ENCODE measurements around the gene RRAGC. TPM values are rescaled to one million over a fixed set of nuclear protein-coding genes. Genes with fewer than 3 reads are reported as not detected.
A peak's percentile ranks its signal among the peaks of the same experiment; 100 is the strongest.

Gene RRAGC
- total RNA-seq, 2 donors from 2014 or later, result 17.2 to 20.2 TPM

DNA sequence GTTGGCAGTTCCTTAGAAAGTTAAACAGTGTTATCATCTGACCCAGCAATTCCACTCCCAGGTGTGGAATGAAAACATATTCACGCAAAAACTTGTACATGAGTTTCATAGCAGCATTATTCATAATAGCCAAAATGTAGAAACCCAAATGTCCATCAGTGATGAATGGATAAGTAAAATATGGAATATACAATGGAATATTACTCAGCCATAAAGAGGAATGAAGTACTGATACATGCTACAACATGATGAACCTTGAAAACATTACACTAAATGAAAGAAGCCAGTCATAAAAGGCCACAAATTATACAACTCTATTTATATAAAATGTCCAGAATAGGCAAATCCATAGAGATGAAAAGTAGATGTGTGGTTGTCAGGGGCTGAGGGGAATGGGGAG, 53.5 kb downstream of the RRAGC start:
- H3K9me3 ChIP-seq, result no peaks in the 10 kb centered on the region
- H3K4me3 ChIP-seq, result no peak overlapping the region
- no peak for ATAC-seq (ENCODE audit: insufficient number of reproducible peaks, low FRiP score, low read depth)
- peaks cover 0 to 9% of the 10 kb centered on the region in 2 donors for H3K4me1 ChIP-seq (ENCODE audit: control insufficient read depth in 1 of 2, low read depth in 2 of 2)
- no peak overlapping the region for H3K27ac ChIP-seq
- H3K36me3 ChIP-seq, result no peaks in the 10 kb centered on the region
- TF ChIP-seq, protein P1, sequence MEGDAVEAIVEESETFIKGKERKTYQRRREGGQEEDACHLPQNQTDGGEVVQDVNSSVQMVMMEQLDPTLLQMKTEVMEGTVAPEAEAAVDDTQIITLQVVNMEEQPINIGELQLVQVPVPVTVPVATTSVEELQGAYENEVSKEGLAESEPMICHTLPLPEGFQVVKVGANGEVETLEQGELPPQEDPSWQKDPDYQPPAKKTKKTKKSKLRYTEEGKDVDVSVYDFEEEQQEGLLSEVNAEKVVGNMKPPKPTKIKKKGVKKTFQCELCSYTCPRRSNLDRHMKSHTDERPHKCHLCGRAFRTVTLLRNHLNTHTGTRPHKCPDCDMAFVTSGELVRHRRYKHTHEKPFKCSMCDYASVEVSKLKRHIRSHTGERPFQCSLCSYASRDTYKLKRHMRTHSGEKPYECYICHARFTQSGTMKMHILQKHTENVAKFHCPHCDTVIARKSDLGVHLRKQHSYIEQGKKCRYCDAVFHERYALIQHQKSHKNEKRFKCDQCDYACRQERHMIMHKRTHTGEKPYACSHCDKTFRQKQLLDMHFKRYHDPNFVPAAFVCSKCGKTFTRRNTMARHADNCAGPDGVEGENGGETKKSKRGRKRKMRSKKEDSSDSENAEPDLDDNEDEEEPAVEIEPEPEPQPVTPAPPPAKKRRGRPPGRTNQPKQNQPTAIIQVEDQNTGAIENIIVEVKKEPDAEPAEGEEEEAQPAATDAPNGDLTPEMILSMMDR (IDR thresholded peaks at IDR 0.05), result no peak
- DNase-seq (ENCODE audit: low spot score), result no peak
- peaks cover 5% of the 10 kb centered on the region for H3K27me3 ChIP-seq (replicated peaks; ENCODE audit: insufficient read depth)

DNA sequence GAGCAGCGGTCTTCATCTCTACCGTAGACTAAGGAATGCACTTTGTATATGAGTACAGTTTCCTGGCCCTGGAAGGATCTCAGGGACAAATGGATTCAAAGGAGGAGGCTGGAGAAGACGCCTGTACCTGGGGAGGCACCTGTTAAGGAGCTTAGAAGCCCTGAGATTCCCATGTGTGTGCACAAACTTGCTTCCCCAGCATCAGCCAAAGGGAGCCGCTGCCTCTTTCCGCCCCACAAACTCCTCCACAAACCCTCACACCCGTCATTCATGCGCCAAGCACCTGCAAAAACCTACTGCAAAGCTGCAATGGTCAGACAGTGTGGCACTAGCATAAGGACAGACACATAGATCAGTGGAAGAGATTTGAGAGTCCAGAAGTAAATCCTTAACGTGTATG, 54.5 kb downstream of the RRAGC start:
- Histone ChIP-seq H3K36me3 (no peaks in the 10 kb centered on the region), H3K4me3 (no peak overlapping the region), H3K4me1 (ENCODE audit: control insufficient read depth in 1 of 2, low read depth in 2 of 2) (peaks cover 0 to 9% of the 10 kb centered on the region in 2 donors), H3K27ac (no peak overlapping the region), H3K27me3 (replicated peaks; ENCODE audit: insufficient read depth) (peaks cover 5% of the 10 kb centered on the region), H3K9me3 (no peaks in the 10 kb centered on the region)
- TF ChIP-seq, protein P1 (IDR thresholded peaks at IDR 0.05), result no peak
- ATAC-seq (ENCODE audit: insufficient number of reproducible peaks, low FRiP score, low read depth), result no peak
- no peak for DNase-seq (ENCODE audit: low spot score)

DNA sequence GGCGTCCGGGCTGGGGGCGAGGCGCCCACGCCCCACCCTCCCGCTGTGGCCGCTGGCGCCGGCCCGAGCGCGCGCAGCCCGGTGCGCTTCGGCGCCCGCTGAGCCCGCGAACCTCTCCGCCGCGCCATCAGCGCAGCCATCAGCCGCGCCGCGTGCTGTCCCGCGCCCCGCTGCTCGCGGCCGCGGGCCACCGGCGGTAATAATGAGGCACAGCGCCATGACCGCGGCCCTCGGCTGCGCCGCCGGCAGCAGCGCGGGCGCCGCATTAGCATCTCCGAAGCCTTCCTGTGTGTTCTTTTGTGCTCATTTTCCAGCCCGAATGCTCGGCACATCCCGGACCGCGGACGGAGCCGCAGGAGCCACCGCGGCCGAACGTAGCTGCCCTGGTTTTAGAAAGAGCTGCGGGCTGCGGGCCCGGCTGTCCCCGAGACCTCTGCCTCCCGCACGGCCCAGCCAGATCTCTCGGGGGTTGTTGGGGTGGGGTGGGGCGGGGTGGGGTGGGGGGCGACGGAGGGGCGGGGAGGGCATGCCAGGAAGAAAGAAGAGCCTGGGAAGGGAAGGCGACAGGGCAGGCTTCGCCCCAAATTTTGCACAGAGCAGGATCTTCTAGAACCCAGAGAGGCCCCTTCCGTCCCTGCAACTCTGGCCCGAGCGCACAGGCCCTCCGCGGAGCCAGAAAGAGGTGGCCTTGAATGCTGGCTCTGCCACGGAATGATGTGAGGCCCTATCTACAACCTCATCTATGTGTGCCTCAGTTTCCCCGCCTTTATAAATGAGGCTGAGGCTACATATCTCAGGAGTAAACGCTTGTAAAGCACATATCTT, 55.3 kb downstream of the RRAGC start:
- DNase-seq (ENCODE audit: low spot score) (no peak), ATAC-seq (ENCODE audit: insufficient number of reproducible peaks, low FRiP score, low read depth) (no peak)
- no peaks in the 10 kb centered on the region for H3K9me3 ChIP-seq
- TF ChIP-seq, protein P1 (IDR thresholded peaks at IDR 0.05), result no peak
- peak overlapping the region; percentile 45 for H3K4me3 ChIP-seq
- no peaks in the 10 kb centered on the region for H3K36me3 ChIP-seq
- no peak overlapping the region for H3K27ac ChIP-seq
- peaks cover 0 to 9% of the 10 kb centered on the region in 2 donors for H3K4me1 ChIP-seq (ENCODE audit: control insufficient read depth in 1 of 2, low read depth in 2 of 2)
- H3K27me3 ChIP-seq (replicated peaks; ENCODE audit: insufficient read depth), result peaks cover 5% of the 10 kb centered on the region

DNA sequence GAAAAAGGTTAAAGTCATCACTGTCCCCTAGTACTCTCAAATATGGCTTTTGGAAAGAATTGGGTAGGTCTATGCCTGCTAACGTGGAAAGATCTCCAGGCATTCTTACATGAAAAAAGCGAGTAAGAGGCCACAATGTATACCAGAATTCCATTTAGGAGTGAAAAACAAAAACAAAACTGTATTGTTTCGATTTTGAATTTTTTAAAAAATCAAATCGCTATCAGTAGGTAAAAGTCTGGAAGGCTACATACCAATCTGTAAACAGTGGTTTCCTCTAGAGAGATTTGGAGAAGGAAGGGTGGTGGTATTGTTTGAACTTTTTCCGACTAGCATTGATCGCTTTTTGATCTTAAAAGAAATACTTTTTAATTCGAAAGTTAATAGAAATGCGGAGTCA, 55.9 kb downstream of the RRAGC start:
- Histone ChIP-seq H3K27me3 (replicated peaks; ENCODE audit: insufficient read depth) (peaks cover 5% of the 10 kb centered on the region), H3K36me3 (no peaks in the 10 kb centered on the region), H3K27ac (no peak overlapping the region), H3K9me3 (no peaks in the 10 kb centered on the region), H3K4me3 (peak overlapping the region; percentile 45), H3K4me1 (ENCODE audit: control insufficient read depth in 1 of 2, low read depth in 2 of 2) (peaks cover 0 to 9% of the 10 kb centered on the region in 2 donors)
- ATAC-seq (ENCODE audit: insufficient number of reproducible peaks, low FRiP score, low read depth), result no peak
- TF ChIP-seq, protein P1 (IDR thresholded peaks at IDR 0.05), result no peak
- DNase-seq (ENCODE audit: low spot score), result no peak

DNA sequence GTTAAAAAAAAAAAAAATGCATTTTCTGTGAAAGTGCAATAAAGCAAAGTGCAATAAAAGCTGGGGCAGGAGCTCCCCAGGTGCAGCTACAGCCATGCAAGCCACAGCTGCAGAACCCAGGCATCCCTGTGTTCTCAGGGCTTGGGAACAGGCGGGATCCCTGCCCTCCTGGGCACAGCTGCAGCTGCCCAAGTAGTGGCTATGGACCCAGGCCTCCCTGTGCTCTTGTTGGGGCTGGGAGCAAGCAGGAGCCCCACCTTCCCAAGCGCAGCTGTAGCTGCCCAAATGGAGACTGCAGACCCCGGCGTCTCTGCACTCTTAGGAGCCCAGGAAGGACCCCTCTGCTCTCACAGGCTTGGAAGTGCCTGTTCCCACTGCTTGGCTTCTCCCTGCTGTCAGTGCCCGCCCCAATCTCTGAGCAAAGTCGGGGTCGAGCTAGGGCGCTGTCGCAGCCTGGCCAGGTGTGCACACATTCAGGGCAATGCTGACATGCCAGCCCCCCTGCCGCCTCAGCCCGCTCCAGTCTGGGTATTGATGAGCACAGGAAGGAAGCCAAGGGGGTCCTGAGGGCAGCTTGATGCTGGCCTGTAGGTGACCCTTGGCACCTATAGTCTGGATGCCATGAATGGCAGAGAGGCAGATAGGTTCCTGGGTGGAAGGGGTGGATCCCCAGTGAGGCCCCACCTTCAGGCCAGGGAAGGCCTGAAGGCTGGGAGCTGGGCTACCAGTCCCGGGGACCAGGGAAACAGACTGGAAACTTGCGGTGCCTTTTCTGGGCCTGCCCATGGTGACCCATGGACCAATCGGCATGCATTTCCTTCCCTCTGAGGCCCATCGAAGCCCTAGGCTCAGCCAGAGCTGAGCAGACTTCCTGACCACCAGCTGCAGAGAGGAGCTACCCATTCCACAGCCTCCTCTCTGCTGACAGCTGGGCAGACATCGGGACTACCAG, 58.6 kb downstream of the RRAGC start:
- Histone ChIP-seq H3K4me1 (ENCODE audit: control insufficient read depth in 1 of 2, low read depth in 2 of 2) (peaks cover 0 to 9% of the 10 kb centered on the region in 2 donors), H3K4me3 (no peak overlapping the region), H3K27me3 (replicated peaks; ENCODE audit: insufficient read depth) (peaks cover 5% of the 10 kb centered on the region), H3K27ac (no peak overlapping the region), H3K36me3 (no peaks in the 10 kb centered on the region), H3K9me3 (no peaks in the 10 kb centered on the region)
- TF ChIP-seq, protein P1 (IDR thresholded peaks at IDR 0.05), result no peak
- ATAC-seq (ENCODE audit: insufficient number of reproducible peaks, low FRiP score, low read depth) (no peak), DNase-seq (ENCODE audit: low spot score) (no peak)

Data from thoracic aorta (tissue), 2 donors.